HG03432 (cell line): ENCODE data around the gene RPS6KA5.
"Not testable (repeated sequence)": the region's sequence is repeated elsewhere in the genome, so short reads cannot be mapped to it uniquely, and the experiment has no call there.

Source experiments
- ATAC-seq: cut with Tn5 transposase; IDR thresholded peaks from one replicate; pipeline ENCODE4 v1.9.1; 2021; ENCODE audit warnings: mild to moderate bottlenecking, moderate library complexity; ENCODE audit not compliant: unreplicated experiment

RPS6KA5 gene

DNA sequence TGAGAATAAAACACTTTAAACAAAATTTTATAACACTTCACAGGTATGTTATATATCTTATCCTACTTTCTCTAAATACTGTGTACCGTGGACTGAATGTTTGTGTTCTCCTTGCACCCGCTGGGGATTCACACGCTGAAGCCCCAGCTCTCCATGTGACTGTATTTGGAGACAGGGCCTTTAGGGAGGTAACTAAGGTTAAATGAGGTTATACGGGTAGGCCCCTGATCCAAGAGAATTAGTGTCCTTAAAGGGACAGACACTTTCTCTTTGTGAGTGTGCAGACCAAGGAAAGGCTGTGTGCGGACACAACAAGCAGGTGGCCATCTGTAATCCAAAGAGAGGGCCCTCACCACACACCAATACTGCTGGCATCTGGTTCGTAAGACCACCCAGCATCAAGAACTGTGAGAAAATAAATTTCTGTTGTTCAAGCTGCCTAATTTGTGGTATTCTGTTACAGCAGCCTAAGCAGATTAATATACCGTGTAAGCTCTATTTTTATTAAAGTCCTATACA is 174.1 kb downstream of the RPS6KA5 start:
- ATAC-seq: no peak

- no peak for ATAC-seq
Observed at GRCh38 chr14:90883782-90884181, 176.7 kb downstream of the RPS6KA5 start.

DNA sequence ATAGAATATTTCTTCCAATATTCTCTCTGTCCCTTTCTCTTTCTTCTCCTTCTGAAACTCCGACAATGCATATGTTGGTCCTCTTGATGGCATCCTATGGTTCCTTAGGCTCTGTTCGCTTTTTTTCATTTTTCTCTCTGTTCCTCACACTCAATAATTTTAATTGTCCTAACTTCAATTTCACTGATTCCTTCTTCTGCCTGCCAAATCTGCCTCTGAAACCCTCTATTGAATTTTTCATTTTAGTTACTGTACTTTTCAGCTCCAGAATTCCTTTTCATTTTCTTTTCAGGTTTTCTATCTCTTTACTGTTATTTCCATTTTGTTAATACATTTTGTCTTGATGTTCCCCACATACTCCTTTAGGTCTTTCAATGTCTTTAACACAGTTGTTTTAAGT is 177.2 kb downstream of the RPS6KA5 start:
- no peak for ATAC-seq

GRCh38 chr14:90880282-90880681 is 180.2 kb downstream of the RPS6KA5 start:
- ATAC-seq: no peak

- no peak for ATAC-seq
Observed at GRCh38 chr14:90874599-90874998, 185.8 kb downstream of the RPS6KA5 start.

- ATAC-seq: no peak
Observed at GRCh38 chr14:90871605-90872233, 188.7 kb downstream of the RPS6KA5 start.

DNA sequence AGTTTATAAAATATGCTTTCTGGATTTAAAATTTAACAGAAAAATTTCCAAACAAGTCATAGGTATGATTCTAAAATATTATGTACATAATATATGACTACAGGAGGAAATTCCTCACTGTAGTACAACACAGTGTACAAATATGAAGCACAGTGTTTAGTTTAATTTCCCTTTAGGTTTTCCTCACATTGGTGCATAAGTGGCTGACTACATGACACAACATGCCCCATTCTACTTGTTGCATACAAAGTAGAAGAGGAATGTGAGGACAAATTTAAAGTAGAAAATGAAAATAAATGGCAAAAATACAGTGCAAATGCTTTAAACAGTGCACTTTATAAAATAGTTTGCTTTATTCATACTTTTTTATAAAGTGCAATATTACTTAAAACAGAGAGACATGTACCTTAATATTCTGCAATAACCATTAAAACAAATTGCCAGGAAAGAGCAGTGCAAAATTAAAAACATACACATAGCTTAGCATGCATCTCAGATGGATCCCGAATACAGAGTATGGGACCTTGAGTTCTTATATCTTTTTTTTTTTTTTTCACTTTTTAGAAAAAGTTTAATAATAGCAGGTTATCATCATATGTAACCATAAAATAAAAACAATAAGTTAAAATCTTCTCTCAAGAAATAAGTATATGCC is 189.4 kb downstream of the RPS6KA5 start:
- no peak for ATAC-seq

GRCh38 chr14:90867501-90867900 is 192.9 kb downstream of the RPS6KA5 start:
- no peak for ATAC-seq

DNA sequence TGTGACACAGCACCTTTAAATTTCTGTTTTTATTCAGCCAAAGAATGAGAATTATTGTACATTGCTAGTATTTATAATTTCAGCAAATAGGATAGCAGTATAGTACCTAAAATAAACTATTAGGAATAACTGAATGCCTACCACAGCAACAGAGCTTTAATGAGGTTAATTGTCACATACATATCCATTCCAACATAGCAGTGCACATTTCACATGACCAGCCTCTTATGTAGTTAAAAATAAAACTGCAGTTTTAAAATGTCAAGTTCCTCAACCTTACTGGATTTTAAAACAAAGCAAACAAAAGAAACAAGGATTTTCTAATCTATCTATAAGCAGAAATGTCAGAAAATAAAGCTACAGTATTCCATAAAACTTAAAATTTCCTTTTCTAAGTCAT is 193.6 kb downstream of the RPS6KA5 start:
- ATAC-seq: no peak

DNA sequence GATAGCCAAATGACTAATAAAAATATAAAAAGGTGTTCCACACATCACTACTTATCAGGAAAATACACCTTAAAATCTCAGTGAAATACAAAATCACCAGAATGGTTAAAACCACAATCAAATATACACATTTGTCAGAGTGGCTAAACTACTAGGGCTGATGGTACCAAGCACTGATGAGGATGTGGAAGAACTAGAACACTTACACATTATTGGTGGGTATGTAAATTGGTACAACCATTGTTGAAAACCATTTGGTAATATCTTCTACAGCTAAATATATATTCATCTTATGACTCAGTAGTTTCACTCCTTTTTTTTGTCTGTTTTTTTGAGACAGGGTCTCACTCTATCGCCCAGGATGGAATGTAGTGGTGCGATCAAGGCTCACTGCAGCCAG is 195.7 kb downstream of the RPS6KA5 start:
- no peak for ATAC-seq

- no peak for ATAC-seq
Observed at GRCh38 chr14:90858511-90858910, 201.9 kb downstream of the RPS6KA5 start.

DNA sequence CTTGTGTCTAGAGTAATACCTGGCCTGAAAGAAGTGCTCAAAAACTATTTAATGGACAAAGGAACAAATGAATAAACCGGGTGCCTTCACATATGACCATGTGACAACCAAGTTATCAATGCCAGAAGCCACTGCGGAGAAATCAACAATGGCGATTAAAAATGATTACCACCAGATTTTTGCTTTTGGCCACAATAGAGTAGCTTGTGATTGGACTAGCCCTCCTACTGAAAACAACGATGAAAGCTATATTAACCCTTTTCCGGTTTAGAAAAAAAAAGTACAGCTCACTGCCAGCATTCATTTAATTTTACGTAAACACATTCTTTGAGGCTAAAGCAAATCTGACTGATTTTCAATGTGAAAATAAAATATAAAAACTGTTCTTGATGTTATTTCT is 202.6 kb downstream of the RPS6KA5 start:
- no peak for ATAC-seq

DNA sequence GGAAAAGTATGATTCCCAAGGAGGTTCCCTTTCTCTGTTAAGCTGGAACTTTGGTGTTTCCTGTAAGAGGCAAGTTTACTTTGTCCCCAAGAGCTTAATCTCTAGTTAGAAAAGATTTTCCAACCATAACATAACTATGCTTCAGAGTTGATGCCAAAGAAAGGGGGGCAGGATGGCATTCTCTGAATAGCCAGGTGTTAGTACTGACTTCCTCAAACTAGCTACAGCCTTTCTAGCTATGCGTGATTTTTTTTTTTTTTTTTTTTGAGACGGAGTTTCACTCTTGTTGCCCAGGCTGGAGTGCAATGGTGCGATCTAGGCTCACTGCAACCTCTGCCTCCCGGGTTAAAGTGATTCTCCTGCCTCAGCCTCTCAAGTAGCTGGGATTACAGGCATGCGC is 204.3 kb downstream of the RPS6KA5 start:
- ATAC-seq: not testable (repeated sequence)

- ATAC-seq: no peak
Observed at GRCh38 chr14:90853116-90853515, 207.3 kb downstream of the RPS6KA5 start.

- no peak for ATAC-seq
Observed at GRCh38 chr14:90851327-90852036, 209.0 kb downstream of the RPS6KA5 start.

DNA sequence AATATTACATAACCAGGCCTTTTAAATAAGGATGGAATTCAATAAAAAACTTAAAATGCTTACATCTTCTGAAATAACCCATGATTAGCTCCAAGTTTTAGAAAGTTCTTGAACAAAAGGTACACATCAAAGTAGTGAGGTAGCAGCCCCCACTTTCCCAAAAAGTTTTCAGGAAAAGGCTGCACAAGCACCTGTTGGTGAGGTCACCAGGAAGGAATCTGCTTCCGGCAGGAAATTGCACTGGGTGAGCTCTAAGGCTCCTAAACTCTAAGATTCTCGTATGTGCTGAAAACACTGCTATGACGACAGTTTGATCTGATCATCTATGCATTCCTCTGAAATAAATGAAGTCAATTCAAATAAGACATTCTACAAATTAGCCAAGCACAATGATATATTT is 210.0 kb downstream of the RPS6KA5 start:
- ATAC-seq: no peak

GRCh38 chr14:90849787-90850444 is 210.5 kb downstream of the RPS6KA5 start:
- no peak for ATAC-seq

GRCh38 chr14:90848944-90849731 is 211.3 kb downstream of the RPS6KA5 start:
- no peak for ATAC-seq

GRCh38 chr14:90846511-90846910 is 213.9 kb downstream of the RPS6KA5 start:
- no peak for ATAC-seq

DNA sequence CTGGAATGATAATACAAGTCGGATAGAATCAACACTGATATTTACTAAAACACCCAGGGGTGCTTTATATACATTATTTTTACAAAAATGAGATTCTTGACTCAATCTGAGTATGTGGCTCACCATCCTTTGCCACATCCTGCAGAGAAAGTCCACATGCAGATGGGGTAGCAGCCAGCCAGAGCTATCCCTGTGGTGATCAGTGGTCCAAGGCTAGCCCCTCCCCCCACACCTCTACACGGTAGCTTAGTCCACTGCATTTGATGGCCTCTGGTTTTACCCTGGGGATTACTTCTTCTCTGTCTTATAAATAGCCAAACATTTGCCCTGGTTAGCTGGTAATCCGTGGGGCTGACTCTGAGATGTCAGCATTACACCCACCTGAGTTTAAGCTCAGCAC is 216.1 kb downstream of the RPS6KA5 start:
- ATAC-seq: no peak

- ATAC-seq: no peak
Observed at GRCh38 chr14:90842726-90843125, 217.7 kb downstream of the RPS6KA5 start.
